Measurements from ENCODE around the gene EPHX1.
"Not testable (repeated sequence)": the region's sequence is repeated elsewhere in the genome, so short reads cannot be mapped to it uniquely, and the experiment has no call there.

Gene EPHX1

GRCh38 chr1:225886159-225887029 is 76.5 kb downstream of the EPHX1 start:
- CTCF ChIA-PET: interaction anchor here (0.7 kb wide), 1 partner anchor 9 kb away, joined by 5 read pairs; no protein-coding TSS in a partner anchor
- DNase-seq (ENCODE audit: low spot score): no peak
- POLR2A ChIA-PET (ENCODE audit: low non-redundant PET): interaction anchor here (0.5 kb wide), 1 partner anchor 106 kb away, joined by 5 read pairs; no protein-coding TSS in a partner anchor

DNA sequence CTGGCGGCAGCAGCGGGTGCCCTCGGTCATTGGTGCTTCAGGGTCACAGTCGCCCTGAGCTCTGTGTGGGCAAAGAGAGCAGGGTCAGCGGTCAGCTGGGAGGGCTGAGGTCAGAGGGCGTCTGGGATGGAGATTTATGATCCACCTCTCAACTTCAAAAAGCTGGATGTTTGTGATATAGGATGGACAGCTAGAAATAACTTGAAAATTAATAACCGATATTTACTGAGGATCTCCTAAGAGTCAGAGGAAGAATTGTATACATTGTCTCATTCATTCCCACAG is 77.0 kb downstream of the EPHX1 start:
- TF ChIP-seq, protein P1, sequence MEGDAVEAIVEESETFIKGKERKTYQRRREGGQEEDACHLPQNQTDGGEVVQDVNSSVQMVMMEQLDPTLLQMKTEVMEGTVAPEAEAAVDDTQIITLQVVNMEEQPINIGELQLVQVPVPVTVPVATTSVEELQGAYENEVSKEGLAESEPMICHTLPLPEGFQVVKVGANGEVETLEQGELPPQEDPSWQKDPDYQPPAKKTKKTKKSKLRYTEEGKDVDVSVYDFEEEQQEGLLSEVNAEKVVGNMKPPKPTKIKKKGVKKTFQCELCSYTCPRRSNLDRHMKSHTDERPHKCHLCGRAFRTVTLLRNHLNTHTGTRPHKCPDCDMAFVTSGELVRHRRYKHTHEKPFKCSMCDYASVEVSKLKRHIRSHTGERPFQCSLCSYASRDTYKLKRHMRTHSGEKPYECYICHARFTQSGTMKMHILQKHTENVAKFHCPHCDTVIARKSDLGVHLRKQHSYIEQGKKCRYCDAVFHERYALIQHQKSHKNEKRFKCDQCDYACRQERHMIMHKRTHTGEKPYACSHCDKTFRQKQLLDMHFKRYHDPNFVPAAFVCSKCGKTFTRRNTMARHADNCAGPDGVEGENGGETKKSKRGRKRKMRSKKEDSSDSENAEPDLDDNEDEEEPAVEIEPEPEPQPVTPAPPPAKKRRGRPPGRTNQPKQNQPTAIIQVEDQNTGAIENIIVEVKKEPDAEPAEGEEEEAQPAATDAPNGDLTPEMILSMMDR (conservative IDR thresholded peaks at IDR 0.05; ENCODE audit: low read depth): no peak
- H3K27ac ChIP-seq: no peak overlapping the region
- DNase-seq (ENCODE audit: low spot score): no peak
- POLR2A ChIA-PET (ENCODE audit: low non-redundant PET): interaction anchor here (0.5 to 0.6 kb wide), 2 partner anchors 107 to 167 kb away, joined by 4 to 5 read pairs; no protein-coding TSS in a partner anchor
- CTCF ChIA-PET: interaction anchor here (0.7 kb wide), 1 partner anchor 10 kb away, joined by 5 read pairs; no protein-coding TSS in a partner anchor

More at GRCh38 chr1:225886159-225887029, 76.5 kb downstream of the EPHX1 start:
- H3K27ac ChIP-seq: no peak overlapping the region
- TF ChIP-seq, protein P1 (conservative IDR thresholded peaks at IDR 0.05; ENCODE audit: low read depth): no peak

DNA sequence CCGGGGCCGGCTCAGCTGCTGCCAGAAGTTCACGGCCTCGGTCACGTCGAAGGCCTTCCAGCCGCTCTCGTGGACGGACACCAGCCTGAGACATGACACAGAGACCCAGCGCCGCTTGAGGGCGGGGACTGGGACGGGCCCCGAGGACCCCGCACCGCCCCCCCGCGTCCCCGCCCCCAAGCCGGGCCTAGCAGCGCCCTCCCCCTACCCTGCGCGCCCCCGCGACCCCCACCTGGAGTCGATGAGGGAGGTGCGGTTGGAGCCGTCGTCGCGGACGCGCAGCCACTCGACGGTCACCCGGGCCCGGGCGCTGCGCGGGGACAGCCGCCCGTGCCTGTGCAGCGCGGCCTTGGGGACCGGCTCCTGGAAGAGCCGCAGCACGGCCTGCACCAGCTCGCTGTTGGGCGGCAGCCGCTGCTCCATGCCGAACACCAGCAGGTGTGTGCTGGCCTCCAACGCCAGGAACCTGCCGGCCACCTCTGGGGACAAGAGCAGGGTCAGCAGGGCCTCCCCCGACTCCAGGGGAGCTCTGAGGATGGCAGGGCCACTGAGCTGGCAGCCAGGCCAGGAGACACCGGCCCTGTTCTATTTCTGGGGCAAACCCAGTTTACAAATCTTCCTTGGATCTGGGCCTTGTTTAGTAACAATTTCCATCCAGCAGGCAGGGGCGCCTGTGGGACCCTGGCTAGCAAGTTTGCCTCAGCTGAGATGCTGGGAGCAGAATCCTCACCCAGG is 77.8 kb downstream of the EPHX1 start:
- H3K27ac ChIP-seq; DNase-seq (ENCODE audit: low spot score); CTCF ChIA-PET: not testable (repeated sequence)
- POLR2A ChIA-PET (ENCODE audit: low non-redundant PET): interaction anchor here (0.6 kb wide), 1 partner anchor 168 kb away, joined by 4 read pairs; no protein-coding TSS in a partner anchor

DNA sequence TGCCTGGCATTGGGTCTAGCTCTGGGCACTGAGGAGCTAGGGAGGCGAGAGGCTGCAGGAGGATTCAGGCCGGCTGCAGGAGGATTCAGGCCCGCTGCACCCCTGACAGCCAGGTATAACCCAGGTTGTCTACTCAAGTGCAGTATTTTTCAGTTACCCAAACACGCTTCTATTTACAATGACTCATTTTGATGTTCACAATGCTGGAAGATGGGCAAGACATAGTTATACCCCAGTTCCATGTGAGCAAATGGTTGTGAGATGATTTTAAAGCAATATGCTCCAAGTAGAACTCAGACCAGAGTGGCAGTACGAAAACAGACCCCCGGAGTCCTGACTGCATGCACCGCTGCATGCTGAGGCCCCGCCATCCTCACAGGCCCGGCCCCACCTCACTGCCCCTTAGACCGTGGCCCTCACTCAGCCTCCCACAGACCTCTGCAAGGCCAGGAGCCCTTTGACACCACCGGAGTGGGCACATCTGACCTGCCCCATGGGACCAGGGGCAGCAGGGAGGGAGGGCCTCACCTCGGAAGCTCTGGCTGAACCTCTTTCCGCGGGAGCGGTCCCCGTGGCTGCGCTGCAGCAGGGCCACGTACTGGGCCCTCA is 78.5 kb downstream of the EPHX1 start:
- DNase-seq (ENCODE audit: low spot score): no peak
- ChIA-PET POLR2A (ENCODE audit: low non-redundant PET) (no interaction called here), CTCF (no interaction called here)
- no peak overlapping the region for H3K27ac ChIP-seq
- TF ChIP-seq, protein P1 (conservative IDR thresholded peaks at IDR 0.05; ENCODE audit: low read depth): no peak

DNA sequence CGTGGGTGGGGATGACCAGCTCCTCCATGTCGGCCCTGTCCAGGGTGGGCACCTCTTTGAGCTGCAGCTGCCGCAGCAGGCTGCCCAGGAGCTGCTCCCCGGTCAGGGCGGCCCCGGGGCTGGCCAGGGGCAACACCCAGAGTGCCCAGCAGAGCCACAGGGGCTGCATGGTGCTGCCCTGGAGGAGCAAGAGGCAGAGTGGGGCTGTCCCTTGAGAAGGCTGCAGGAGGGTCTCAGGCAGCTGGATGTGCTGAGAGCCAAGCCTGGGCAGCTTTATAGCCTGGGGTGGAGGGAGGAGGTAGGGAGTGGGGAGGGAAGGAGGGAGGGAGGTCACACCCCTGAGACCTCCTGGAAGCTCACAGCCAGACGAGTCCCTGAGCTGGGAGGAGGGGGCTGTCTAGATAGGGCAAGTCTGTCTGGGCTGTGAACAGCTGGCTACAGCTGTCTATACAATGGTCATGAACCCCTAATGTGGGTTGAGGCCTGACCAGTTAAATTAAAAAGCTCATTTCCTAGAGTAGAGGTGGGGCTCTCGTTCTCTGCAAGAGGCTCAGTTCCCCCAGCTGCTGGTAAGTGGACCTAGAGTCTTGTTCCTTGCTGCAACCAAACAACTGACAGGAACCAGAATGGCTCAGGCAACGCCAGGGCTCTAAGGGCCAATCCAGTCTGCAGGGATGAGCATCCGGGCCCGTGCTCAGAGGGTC is 79.1 kb downstream of the EPHX1 start, which contains the start of gene LEFTY1:
TSS of gene LEFTY1 (minus strand) at position 249 of the 704 bp plus-strand sequence. CDS start at position 169, 80 bp downstream.
- TF ChIP-seq, protein P1 (conservative IDR thresholded peaks at IDR 0.05; ENCODE audit: low read depth): no peak
- no peak for DNase-seq (ENCODE audit: low spot score)
- CTCF ChIA-PET: interaction anchor here (0.8 kb wide), 1 partner anchor 21 kb away, joined by 4 read pairs; no protein-coding TSS in a partner anchor
- POLR2A ChIA-PET (ENCODE audit: low non-redundant PET): no interaction called here
- H3K27ac ChIP-seq: no peak within 1 kb of the TSS

- ChIA-PET POLR2A (ENCODE audit: low non-redundant PET) (no interaction called here), CTCF (interaction anchor here (0.5 to 0.8 kb wide), 4 partner anchors 20 to 213 kb away, joined by 3 to 8 read pairs (median 4); no protein-coding TSS in a partner anchor)
- TF ChIP-seq, protein P1 (conservative IDR thresholded peaks at IDR 0.05; ENCODE audit: low read depth): no peak
- no peak for DNase-seq (ENCODE audit: low spot score)
- H3K27ac ChIP-seq: no peak overlapping the region
Measured at GRCh38 chr1:225889743-225890142, 79.8 kb downstream of the EPHX1 start.
